SH-SY5Y (cell line): ENCODE data around the gene PDHB.

Source experiments
- GATA2 ChIP-seq: IDR thresholded peaks from 2 replicates; pipeline ENCODE4 v1.6.1; 2011; ENCODE audit warnings: mild to moderate bottlenecking, low read depth, low read length
- GATA3 ChIP-seq: IDR thresholded peaks from 2 replicates; pipeline ENCODE4 v1.6.1; 2011; ENCODE audit warnings: low read depth, mild to moderate bottlenecking, low read length, moderate library complexity

GRCh38 chr3:58398669-58399333, 34.8 kb downstream of the PDHB start:
- TF ChIP-seq GATA2 (no peak), GATA3 (no peak)
